GM23338 (cell line): Measurements from ENCODE around the gene TAF11. TPM values are rescaled to one million over a fixed set of nuclear protein-coding genes. Genes with fewer than 3 reads are reported as not detected.

Experiments
- ATAC-seq: fragments of 200-7000 bp; cut with Tn5 transposase; 3 replicates; pipeline ENCODE4 v1.9.1; 2020
- DNase-seq: peaks from one replicate; pipeline ENCODE4 v3.0.0-alpha.2; 2015; ENCODE audit warnings: low spot score
- H2AFZ ChIP-seq: fragments of 200-600 bp; sonication (generic); 2 replicates; pipeline ENCODE4 v1.8.0; 2016; ENCODE audit warnings: antibody characterized with exemption, mild to moderate bottlenecking, moderate library complexity
- H3F3A ChIP-seq: fragments of 200-600 bp; sonication (generic); replicated peaks from 2 replicates; pipeline ENCODE4 v1.8.0; 2017; ENCODE audit warnings: antibody characterized with exemption, mixed run types, low read depth
- H3K27ac ChIP-seq: fragments of 200-600 bp; sonication (generic); 2 replicates; pipeline ENCODE4 v1.6.1; 2016; ENCODE audit warnings: low read depth
- H3K27me3 ChIP-seq: fragments of 200-600 bp; sonication (generic); 2 replicates; pipeline ENCODE4 v1.8.0; 2016; ENCODE audit warnings: mild to moderate bottlenecking, mixed run types, moderate library complexity; ENCODE audit not compliant: insufficient read depth
- H3K36me3 ChIP-seq: fragments of 200-600 bp; sonication (generic); 2 replicates; pipeline ENCODE4 v1.8.0; 2016; ENCODE audit warnings: mild to moderate bottlenecking; ENCODE audit not compliant: insufficient read depth
- H3K4me1 ChIP-seq: fragments of 200-600 bp; sonication (generic); 2 replicates; pipeline ENCODE4 v1.8.0; 2016; ENCODE audit warnings: mild to moderate bottlenecking, moderate library complexity; ENCODE audit not compliant: insufficient read depth
- H3K4me2 ChIP-seq: fragments of 200-600 bp; sonication (generic); 2 replicates; pipeline ENCODE4 v1.7.1; 2017; ENCODE audit warnings: mixed run types
- H3K4me3 ChIP-seq: fragments of 200-600 bp; sonication (generic); 2 replicates; pipeline ENCODE4 v1.6.1; 2016; ENCODE audit warnings: mixed run types
- H3K79me2 ChIP-seq: fragments of 200-600 bp; sonication (generic); replicated peaks from 2 replicates; pipeline ENCODE4 v1.8.0; 2017; ENCODE audit warnings: mild to moderate bottlenecking; ENCODE audit not compliant: insufficient read depth
- H3K9me2 ChIP-seq: fragments of 200-600 bp; sonication (generic); 2 replicates; pipeline ENCODE4 v1.8.0; 2017; ENCODE audit not compliant: insufficient read depth
- H4K20me1 ChIP-seq: fragments of 200-600 bp; sonication (generic); replicated peaks from 2 replicates; pipeline ENCODE4 v1.8.0; 2017; ENCODE audit warnings: mild to moderate bottlenecking; ENCODE audit not compliant: insufficient read depth
- H3K27ac Mint-ChIP-seq: 2 replicates; pipeline ENCODE4 v1.8.0; 2020; ENCODE audit warnings: inconsistent platforms, mild to moderate bottlenecking, moderate library complexity, mixed read lengths
- H3K27me3 Mint-ChIP-seq: 3 replicates; pipeline ENCODE4 v1.8.0; 2022; ENCODE audit warnings: low read depth, mild to moderate bottlenecking, moderate library complexity, mixed read lengths, inconsistent platforms; ENCODE audit not compliant: insufficient read depth, poor library complexity
- H3K36me3 Mint-ChIP-seq: 3 replicates; pipeline ENCODE4 v1.8.0; 2021; ENCODE audit warnings: low read depth, mild to moderate bottlenecking, inconsistent platforms, moderate library complexity, mixed read lengths
- H3K4me1 Mint-ChIP-seq: 3 replicates; pipeline ENCODE4 v1.8.0; 2020; ENCODE audit warnings: mild to moderate bottlenecking, inconsistent platforms, mixed read lengths
- H3K4me3 Mint-ChIP-seq: 3 replicates; pipeline ENCODE4 v1.8.0; 2021; ENCODE audit warnings: moderate library complexity, mild to moderate bottlenecking, inconsistent platforms, mixed read lengths
- H3K9me3 Mint-ChIP-seq: 3 replicates; pipeline ENCODE4 v1.8.0; 2020; ENCODE audit warnings: moderate library complexity, mild to moderate bottlenecking, inconsistent platforms, mixed read lengths
- CTCF ChIP-seq, 2 experiments: fragments of 200-600 bp in 1 of 2; sonication (generic) in 1 of 2; conservative IDR thresholded peaks; 2 replicates each; pipeline versions ENCODE4 v1.5.1 to v1.6.1; 2016 to 2017; ENCODE audit warnings: antibody characterized with exemption in 2 of 2, low read depth in 2 of 2, mild to moderate bottlenecking in 2 of 2, moderate library complexity in 1 of 2
- ETS1 ChIP-seq: IDR thresholded peaks from 2 replicates; pipeline ENCODE4 v1.6.1; 2016; ENCODE audit warnings: antibody characterized with exemption
- EZH2 ChIP-seq: fragments of 200-600 bp; sonication (generic); IDR thresholded peaks from one replicate; pipeline ENCODE4 v1.8.0; 2017; ENCODE audit warnings: antibody characterized with exemption, mild to moderate bottlenecking, low read depth; ENCODE audit not compliant: unreplicated experiment
- EZH2phosphoT487 ChIP-seq: fragments of 200-600 bp; sonication (generic); IDR thresholded peaks from one replicate; pipeline ENCODE4 v1.8.1; 2018; ENCODE audit warnings: antibody characterized with exemption; ENCODE audit not compliant: unreplicated experiment
- NANOG ChIP-seq: IDR thresholded peaks from 2 replicates; pipeline ENCODE4 v1.6.1; 2016; ENCODE audit warnings: antibody characterized with exemption, borderline replicate concordance
- POLR2AphosphoS5 ChIP-seq: IDR thresholded peaks from 2 replicates; pipeline ENCODE4 v1.6.1; 2016; ENCODE audit warnings: antibody characterized with exemption, low read depth
- STAT1 ChIP-seq: IDR thresholded peaks from one replicate; pipeline ENCODE4 v1.6.1; 2016; ENCODE audit warnings: antibody characterized with exemption; ENCODE audit not compliant: unreplicated experiment
- ZNF114 ChIP-seq: fragments of 250-450 bp; sonication (Bioruptor Pico); IDR thresholded peaks from 2 replicates; pipeline ENCODE4 v1.5.0; 2020; ENCODE audit warnings: mild to moderate bottlenecking, moderate library complexity
- ZNF331 ChIP-seq: fragments of 250-450 bp; sonication (Bioruptor Pico); IDR thresholded peaks from 2 replicates; pipeline ENCODE4 v1.5.0; 2020; ENCODE audit warnings: low read depth, mild to moderate bottlenecking, moderate library complexity
- polyA plus RNA-seq: library from polyadenylated mRNA; unstranded; fragments of >200 nt; fragmentation: Nextera tagmentation; extraction: Ambion mirVana; gene quantifications from 2 replicates; pipeline ENCODE4 v1.2.1, GENCODE V29; 2016
- total RNA-seq: library from RNA; depleted of rRNA; stranded (reverse); fragments of >200 nt; shearing (Covaris generic); gene quantifications from 2 replicates; pipeline ENCODE4 v1.2.3, GENCODE V29; 2014
- TF ChIP-seq, protein P1 (sequence below): IDR thresholded peaks from one replicate; pipeline ENCODE4 v1.6.1; 2018; ENCODE audit warnings: antibody characterized with exemption; ENCODE audit not compliant: unreplicated experiment

TAF11 gene
- total and polyA plus RNA-seq, 2 experiments from 2014 or later, result 51.1 to 65.3 TPM

DNA sequence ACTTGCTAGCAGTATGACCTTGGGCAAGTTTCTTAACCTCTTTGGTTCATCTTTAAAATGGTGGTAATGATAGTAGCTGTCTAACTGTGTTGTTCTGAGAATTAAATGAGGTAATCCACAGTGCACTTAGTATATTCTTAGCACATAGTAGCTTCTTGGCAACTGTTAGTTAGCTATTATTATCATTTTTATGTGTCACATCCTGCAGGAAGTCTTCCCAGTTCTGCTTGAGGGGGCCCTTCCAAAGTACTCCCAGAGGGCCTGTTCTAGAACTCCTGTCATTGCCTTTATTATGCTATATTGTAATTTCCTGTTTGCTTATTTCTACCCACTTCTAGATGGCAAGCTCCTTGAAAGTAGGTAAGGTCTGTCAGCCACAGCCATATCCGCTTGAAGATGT, 31.8 kb upstream of the TAF11 start:
- H3F3A ChIP-seq, result no peaks in the 10 kb centered on the region
- no peak overlapping the region for H3K27ac Mint-ChIP-seq
- H2AFZ ChIP-seq, result no peak overlapping the region
- peaks cover 18% of the 10 kb centered on the region; the same call in 2 of the 3 replicates for H3K4me1 Mint-ChIP-seq
- no peaks in the 10 kb centered on the region for H3K27me3 ChIP-seq
- peaks cover 10% of the 10 kb centered on the region for H4K20me1 ChIP-seq
- no peak for ATAC-seq
- H3K4me3 ChIP-seq, result no peak overlapping the region
- H3K36me3 Mint-ChIP-seq, result no peaks in the 10 kb centered on the region
- no peak overlapping the region for H3K27ac ChIP-seq
- peaks cover 3% of the 10 kb centered on the region for H3K27me3 Mint-ChIP-seq
- H3K4me3 Mint-ChIP-seq, result no peak overlapping the region
- no peaks in the 10 kb centered on the region for H3K9me2 ChIP-seq
- no peak for DNase-seq
- H3K36me3 ChIP-seq, result no peaks in the 10 kb centered on the region
- H3K4me1 ChIP-seq, result peaks cover 6% of the 10 kb centered on the region; the same call in 1 of the 2 replicates
- H3K9me3 Mint-ChIP-seq, result no peaks in the 10 kb centered on the region
- H3K79me2 ChIP-seq, result peaks cover 15% of the 10 kb centered on the region
- TF ChIP-seq POLR2AphosphoS5, result no peak
- TF ChIP-seq ETS1, result no peak
- TF ChIP-seq ZNF331, result no peak
- TF ChIP-seq STAT1, result no peak
- TF ChIP-seq ZNF114 (CRISPR knock-in tag), result no peak
- no peak for TF ChIP-seq EZH2phosphoT487
- H3K4me2 ChIP-seq, result no peak overlapping the region

- Histone ChIP-seq H4K20me1 (peaks cover 13% of the 10 kb centered on the region), H3K27ac (no peak overlapping the region), H3F3A (no peaks in the 10 kb centered on the region), H3K27me3 (no peaks in the 10 kb centered on the region), H3K36me3 (no peaks in the 10 kb centered on the region), H2AFZ (no peak overlapping the region), H3K4me2 (no peak overlapping the region), H3K4me3 (no peak overlapping the region), H3K9me2 (no peaks in the 10 kb centered on the region), H3K4me1 (no peaks in the 10 kb centered on the region), H3K79me2 (peaks cover 34% of the 10 kb centered on the region)
- ATAC-seq, result no peak
- Mint-ChIP-seq H3K4me3 (no peak overlapping the region), H3K36me3 (no peaks in the 10 kb centered on the region), H3K27ac (no peak overlapping the region; the same call in 1 of the 2 replicates), H3K9me3 (no peaks in the 10 kb centered on the region), H3K4me1 (0 out of 3 replicates have a peak, but pooled peaks cover under 1% of the 10 kb centered on the region), H3K27me3 (peaks cover 2% of the 10 kb centered on the region)
- no peak for DNase-seq
- TF ChIP-seq EZH2phosphoT487 (no peak), EZH2 (no peak), STAT1 (no peak), NANOG (no peak), ZNF114 (CRISPR knock-in tag) (no peak), CTCF (conservative IDR thresholded peaks at IDR 0.05; ENCODE audit: low read depth in 2 of 2) (no peak), POLR2AphosphoS5 (no peak)
- TF ChIP-seq, protein P1, sequence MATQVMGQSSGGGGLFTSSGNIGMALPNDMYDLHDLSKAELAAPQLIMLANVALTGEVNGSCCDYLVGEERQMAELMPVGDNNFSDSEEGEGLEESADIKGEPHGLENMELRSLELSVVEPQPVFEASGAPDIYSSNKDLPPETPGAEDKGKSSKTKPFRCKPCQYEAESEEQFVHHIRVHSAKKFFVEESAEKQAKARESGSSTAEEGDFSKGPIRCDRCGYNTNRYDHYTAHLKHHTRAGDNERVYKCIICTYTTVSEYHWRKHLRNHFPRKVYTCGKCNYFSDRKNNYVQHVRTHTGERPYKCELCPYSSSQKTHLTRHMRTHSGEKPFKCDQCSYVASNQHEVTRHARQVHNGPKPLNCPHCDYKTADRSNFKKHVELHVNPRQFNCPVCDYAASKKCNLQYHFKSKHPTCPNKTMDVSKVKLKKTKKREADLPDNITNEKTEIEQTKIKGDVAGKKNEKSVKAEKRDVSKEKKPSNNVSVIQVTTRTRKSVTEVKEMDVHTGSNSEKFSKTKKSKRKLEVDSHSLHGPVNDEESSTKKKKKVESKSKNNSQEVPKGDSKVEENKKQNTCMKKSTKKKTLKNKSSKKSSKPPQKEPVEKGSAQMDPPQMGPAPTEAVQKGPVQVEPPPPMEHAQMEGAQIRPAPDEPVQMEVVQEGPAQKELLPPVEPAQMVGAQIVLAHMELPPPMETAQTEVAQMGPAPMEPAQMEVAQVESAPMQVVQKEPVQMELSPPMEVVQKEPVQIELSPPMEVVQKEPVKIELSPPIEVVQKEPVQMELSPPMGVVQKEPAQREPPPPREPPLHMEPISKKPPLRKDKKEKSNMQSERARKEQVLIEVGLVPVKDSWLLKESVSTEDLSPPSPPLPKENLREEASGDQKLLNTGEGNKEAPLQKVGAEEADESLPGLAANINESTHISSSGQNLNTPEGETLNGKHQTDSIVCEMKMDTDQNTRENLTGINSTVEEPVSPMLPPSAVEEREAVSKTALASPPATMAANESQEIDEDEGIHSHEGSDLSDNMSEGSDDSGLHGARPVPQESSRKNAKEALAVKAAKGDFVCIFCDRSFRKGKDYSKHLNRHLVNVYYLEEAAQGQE, result no peak
Measured at GRCh38 chr6:34917626-34918285, 29.9 kb upstream of the TAF11 start.
